ENCODE results near the gene MARCHF3.
"Not testable (repeated sequence)": the region's sequence is repeated elsewhere in the genome, so short reads cannot be mapped to it uniquely, and the experiment has no call there.

The MARCHF3 gene

GRCh38 chr5:126855266-126855665, 175.1 kb downstream of the MARCHF3 start:
- H3K27me3 ChIP-seq (replicated peaks; ENCODE audit: control insufficient read depth, insufficient read depth, low read length) = no peaks in the 10 kb centered on the region
- H3K4me3 ChIP-seq (replicated peaks; ENCODE audit: low read depth, low read length) = no peak overlapping the region
- DNase-seq (ENCODE audit: extremely low read depth, insufficient read length) = no peak
- H3K36me3 ChIP-seq (ENCODE audit: control insufficient read depth, insufficient read depth, low read length) = no peaks in the 10 kb centered on the region
- TF ChIP-seq CTCF (IDR thresholded peaks at IDR 0.05; ENCODE audit: insufficient read depth, low read length, poor library complexity, severe bottlenecking) = no peak

- peak; percentile 20 for DNase-seq (ENCODE audit: extremely low read depth, insufficient read length)
- no peak for TF ChIP-seq CTCF (IDR thresholded peaks at IDR 0.05; ENCODE audit: insufficient read depth, low read length, poor library complexity, severe bottlenecking)
- Histone ChIP-seq H3K4me3 (replicated peaks; ENCODE audit: low read depth, low read length) (no peak overlapping the region), H3K27me3 (replicated peaks; ENCODE audit: control insufficient read depth, insufficient read depth, low read length) (no peaks in the 10 kb centered on the region), H3K36me3 (ENCODE audit: control insufficient read depth, insufficient read depth, low read length) (no peaks in the 10 kb centered on the region)
Measured at GRCh38 chr5:126854526-126855110, 175.7 kb downstream of the MARCHF3 start.

- H3K4me3 ChIP-seq (replicated peaks; ENCODE audit: low read depth, low read length); H3K27me3 ChIP-seq (replicated peaks; ENCODE audit: control insufficient read depth, insufficient read depth, low read length); H3K36me3 ChIP-seq (ENCODE audit: control insufficient read depth, insufficient read depth, low read length); DNase-seq (ENCODE audit: extremely low read depth, insufficient read length): not testable (repeated sequence)
Measured at GRCh38 chr5:126853541-126854307, 176.6 kb downstream of the MARCHF3 start.

DNA sequence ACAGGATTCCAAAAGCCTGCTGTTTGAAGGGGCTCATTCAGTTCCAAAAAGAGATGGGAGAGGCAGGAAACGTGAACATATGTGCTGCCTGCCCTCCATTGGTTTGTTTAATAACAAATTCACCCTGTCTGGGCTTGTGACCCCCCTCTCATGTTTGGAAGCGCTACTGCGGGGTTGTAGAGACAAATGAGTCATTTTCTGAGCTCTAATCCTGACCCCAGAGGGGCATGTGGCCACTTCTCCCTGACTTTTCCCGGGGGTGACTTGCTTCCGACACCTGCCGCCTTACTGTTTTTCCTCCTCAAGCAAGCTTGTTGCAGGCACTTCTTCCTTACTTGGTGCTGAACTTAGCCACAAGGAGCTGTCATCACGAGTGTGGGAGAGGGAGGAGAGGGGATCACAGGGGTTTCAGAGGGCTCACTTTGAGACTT, 177.5 kb downstream of the MARCHF3 start:
- no peaks in the 10 kb centered on the region for H3K36me3 ChIP-seq (ENCODE audit: control insufficient read depth, insufficient read depth, low read length)
- DNase-seq (ENCODE audit: extremely low read depth, insufficient read length) = no peak
- TF ChIP-seq CTCF (IDR thresholded peaks at IDR 0.05; ENCODE audit: insufficient read depth, low read length, poor library complexity, severe bottlenecking) = no peak
- H3K27me3 ChIP-seq (replicated peaks; ENCODE audit: control insufficient read depth, insufficient read depth, low read length) = no peaks in the 10 kb centered on the region
- no peak overlapping the region for H3K4me3 ChIP-seq (replicated peaks; ENCODE audit: low read depth, low read length)

GRCh38 chr5:126852091-126852571, 178.2 kb downstream of the MARCHF3 start:
- Histone ChIP-seq H3K27me3 (replicated peaks; ENCODE audit: control insufficient read depth, insufficient read depth, low read length) (no peaks in the 10 kb centered on the region), H3K36me3 (ENCODE audit: control insufficient read depth, insufficient read depth, low read length) (no peaks in the 10 kb centered on the region), H3K4me3 (replicated peaks; ENCODE audit: low read depth, low read length) (no peak overlapping the region)
- DNase-seq (ENCODE audit: extremely low read depth, insufficient read length) = no peak
- no peak for TF ChIP-seq CTCF (IDR thresholded peaks at IDR 0.05; ENCODE audit: insufficient read depth, low read length, poor library complexity, severe bottlenecking)

GRCh38 chr5:126851501-126852011, 178.8 kb downstream of the MARCHF3 start:
- no peak for TF ChIP-seq CTCF (IDR thresholded peaks at IDR 0.05; ENCODE audit: insufficient read depth, low read length, poor library complexity, severe bottlenecking)
- DNase-seq (ENCODE audit: extremely low read depth, insufficient read length) = no peak
- H3K27me3 ChIP-seq (replicated peaks; ENCODE audit: control insufficient read depth, insufficient read depth, low read length) = no peaks in the 10 kb centered on the region

More at GRCh38 chr5:126851501-126852011, 178.8 kb downstream of the MARCHF3 start:
- H3K4me3 ChIP-seq (replicated peaks; ENCODE audit: low read depth, low read length) = no peak overlapping the region
- no peaks in the 10 kb centered on the region for H3K36me3 ChIP-seq (ENCODE audit: control insufficient read depth, insufficient read depth, low read length)

Measured in GM06990 (cell line).